A549 (cell line): ENCODE results near the gene ELF5. TPM values are rescaled to one million over a fixed set of nuclear protein-coding genes. Genes with fewer than 3 reads are reported as not detected.
A peak's percentile ranks its signal among the peaks of the same experiment; 100 is the strongest.

ENCODE experiments used
- ATAC-seq, 2 experiments: fragments of 200-7000 bp in 1 of 2; fragments of >200 bp in 1 of 2; cut with Nextera tagmentation in 1 of 2; cut with Tn5 transposase in 1 of 2; 3 replicates each; pipeline versions ENCODE4 v1.8.0 to v1.9.1; 2018 to 2020; ENCODE audit warnings: mild to moderate bottlenecking in 1 of 2, moderate library complexity in 1 of 2
- CTCF ChIA-PET: fragments of 300-600 bp; sonication (Branson Sonifier 250); formaldehyde crosslinking; extraction: SDS; loops from one replicate; lab custom pipeline; 2021; ENCODE audit warnings: antibody characterized with exemption, inconsistent platforms; lab: Yijun Ruan, JAX
- POLR2A ChIA-PET: fragments of 350-600 bp; formaldehyde crosslinking; extraction: SDS; loops from one replicate; lab custom pipeline; 2021; ENCODE audit warnings: antibody characterized with exemption, inconsistent platforms; lab: Yijun Ruan, JAX
- DNase-seq, 2 experiments: peaks; one replicate each; pipeline versions ENCODE4 v3.0.0 to v3.0.0-alpha.2; 2011 to 2016; ENCODE audit warnings: low read depth in 1 of 2, low spot score in 1 of 2
- FAIRE-seq: peaks from 2 replicates; lab custom pipeline; 2011; peaks lifted over from hg19 to GRCh38; lab: Jason Lieb, UNC
- H3K27ac ChIP-seq, 2 experiments: fragments of >200 bp; sonication (Bioruptor Twin); formaldehyde crosslinking; 3 replicates each; pipeline ENCODE4 v1.5.1; 2016 to 2017
- H3K4me1 ChIP-seq: fragments of >200 bp; sonication (Bioruptor Twin); formaldehyde crosslinking; 3 replicates; pipeline ENCODE4 v1.6.1; 2016
- H3K4me2 ChIP-seq: fragments of >200 bp; sonication (Bioruptor Twin); formaldehyde crosslinking; 3 replicates; pipeline ENCODE4 v1.6.1; 2016
- H3K4me3 ChIP-seq: fragments of >200 bp; sonication (Bioruptor Twin); formaldehyde crosslinking; 3 replicates; pipeline ENCODE4 v1.5.1; 2016
- H3K9me3 ChIP-seq: fragments of >200 bp; sonication (Bioruptor Twin); formaldehyde crosslinking; 3 replicates; pipeline ENCODE4 v1.6.1; 2016
- ATOH8 ChIP-seq: fragments of 250-450 bp; sonication (Bioruptor Pico); IDR thresholded peaks from 2 replicates; pipeline ENCODE4 v1.5.0; 2020; ENCODE audit warnings: low read depth, mild to moderate bottlenecking, moderate library complexity
- BCL3 ChIP-seq: fragments of >200 bp; sonication (Bioruptor Twin); formaldehyde crosslinking; IDR thresholded peaks from 3 replicates; pipeline ENCODE4 v1.6.1; 2016
- BHLHE40 ChIP-seq: IDR thresholded peaks from 2 replicates; pipeline ENCODE4 v1.6.1; 2012; ENCODE audit warnings: low read depth, low read length, inconsistent platforms
- CBX2 ChIP-seq: fragments of 200-600 bp; sonication (generic); IDR thresholded peaks from 2 replicates; pipeline ENCODE4 v1.6.1; 2016; ENCODE audit warnings: low read depth, mild to moderate bottlenecking, borderline replicate concordance
- CBX8 ChIP-seq: fragments of 200-600 bp; sonication (generic); IDR thresholded peaks from 2 replicates; pipeline ENCODE4 v1.6.1; 2016
- CHD2 ChIP-seq: fragments of 150-350 bp; IDR thresholded peaks from 2 replicates; pipeline ENCODE4 v1.6.1; 2014; ENCODE audit warnings: low read length; ENCODE audit not compliant: partially characterized antibody
- CHD4 ChIP-seq: fragments of 200-600 bp; sonication (generic); IDR thresholded peaks from 2 replicates; pipeline ENCODE4 v1.6.1; 2016; ENCODE audit warnings: antibody characterized with exemption, mild to moderate bottlenecking, borderline replicate concordance
- EP300 ChIP-seq, 2 experiments: fragments of >200 bp; sonication (Bioruptor Twin); formaldehyde crosslinking; IDR thresholded peaks; 2 replicates in 1 of 2; 3 replicates in 1 of 2; pipeline ENCODE4 v1.6.1; 2016 to 2017
- FOSL2 ChIP-seq, 2 experiments: fragments of 450-650 bp in 1 of 2; fragments of >200 bp in 1 of 2; sonication (Bioruptor Twin) in 1 of 2; formaldehyde crosslinking; IDR thresholded peaks; 2 replicates each; pipeline versions ENCODE4 v1.5.0 to v1.6.1; 2016 to 2020; ENCODE audit warnings: mild to moderate bottlenecking in 1 of 2, moderate library complexity in 1 of 2
- FOXS1 ChIP-seq: fragments of 250-450 bp; sonication (Bioruptor Pico); IDR thresholded peaks from 2 replicates; pipeline ENCODE4 v1.5.0; 2020; ENCODE audit warnings: mild to moderate bottlenecking, moderate library complexity
- GATA3 ChIP-seq: IDR thresholded peaks from 2 replicates; pipeline ENCODE4 v1.6.1; 2012; ENCODE audit warnings: borderline replicate concordance
- HEYL ChIP-seq: fragments of 250-450 bp; sonication (Bioruptor Pico); IDR thresholded peaks from 2 replicates; pipeline ENCODE4 v1.8.0; 2021; ENCODE audit warnings: mild to moderate bottlenecking, moderate library complexity
- HOXA7 ChIP-seq: fragments of 250-450 bp; sonication (Bioruptor Pico); IDR thresholded peaks from 2 replicates; pipeline ENCODE4 v1.5.0; 2020; ENCODE audit warnings: mild to moderate bottlenecking, moderate library complexity
- HOXB13 ChIP-seq: fragments of 250-450 bp; sonication (Bioruptor Pico); IDR thresholded peaks from 2 replicates; pipeline ENCODE4 v1.5.0; 2020; ENCODE audit warnings: low read depth, mild to moderate bottlenecking, moderate library complexity
- JUN ChIP-seq, 2 experiments: fragments of >200 bp; sonication (Bioruptor Twin); formaldehyde crosslinking; IDR thresholded peaks; 2 replicates in 1 of 2; 3 replicates in 1 of 2; pipeline ENCODE4 v1.6.1; 2016 to 2017
- JUNB ChIP-seq: fragments of >200 bp; sonication (Bioruptor Twin); formaldehyde crosslinking; IDR thresholded peaks from 2 replicates; pipeline ENCODE4 v1.6.1; 2016
- KDM1A ChIP-seq: fragments of 200-600 bp; sonication (generic); IDR thresholded peaks from 2 replicates; pipeline ENCODE4 v1.6.1; 2016; ENCODE audit warnings: low read depth, mild to moderate bottlenecking
- MAX ChIP-seq: IDR thresholded peaks from 2 replicates; pipeline ENCODE4 v1.6.1; 2012
- MAZ ChIP-seq: fragments of 150-350 bp; IDR thresholded peaks from 2 replicates; pipeline ENCODE4 v1.6.1; 2014; ENCODE audit warnings: antibody characterized with exemption, low read depth, low read length, borderline replicate concordance
- NFE2L2 ChIP-seq: fragments of 150-350 bp; conservative IDR thresholded peaks from 2 replicates; pipeline ENCODE4 v1.6.1; 2014; ENCODE audit warnings: low read length
- NPAS2 ChIP-seq: fragments of 250-450 bp; sonication (Bioruptor Pico); IDR thresholded peaks from 2 replicates; pipeline ENCODE4 v1.8.0; 2022; ENCODE audit warnings: mild to moderate bottlenecking, moderate library complexity, borderline replicate concordance
- NR3C1 ChIP-seq: fragments of >200 bp; sonication (Bioruptor Twin); formaldehyde crosslinking; IDR thresholded peaks from 3 replicates; pipeline ENCODE4 v1.6.1; 2017
- RAD21 ChIP-seq, 2 experiments: fragments of >200 bp in 1 of 2; sonication (Bioruptor Twin) in 1 of 2; formaldehyde crosslinking in 1 of 2; IDR thresholded peaks in 1 of 2; conservative IDR thresholded peaks in 1 of 2; 2 replicates in 1 of 2; 3 replicates in 1 of 2; pipeline ENCODE4 v1.6.1; 2012 to 2018; ENCODE audit warnings: inconsistent platforms in 1 of 2
- RARB ChIP-seq: fragments of 250-450 bp; sonication (Bioruptor Pico); IDR thresholded peaks from 2 replicates; pipeline ENCODE4 v1.8.0; 2021; ENCODE audit warnings: mild to moderate bottlenecking, moderate library complexity
- RNF2 ChIP-seq: fragments of 200-600 bp; sonication (generic); IDR thresholded peaks from 2 replicates; pipeline ENCODE4 v1.6.1; 2016; ENCODE audit warnings: low read depth, mild to moderate bottlenecking, antibody characterized with exemption, moderate library complexity, borderline replicate concordance
- SREBF2 ChIP-seq: fragments of 450-650 bp; IDR thresholded peaks from 2 replicates; pipeline ENCODE4 v1.6.1; 2014; ENCODE audit warnings: mild to moderate bottlenecking, moderate library complexity
- TFCP2L1 ChIP-seq: fragments of 250-450 bp; sonication (Bioruptor Pico); IDR thresholded peaks from 2 replicates; pipeline ENCODE4 v1.5.0; 2021; ENCODE audit warnings: mild to moderate bottlenecking
- TP53 ChIP-seq: fragments of 250-450 bp; sonication (Bioruptor Pico); IDR thresholded peaks from 2 replicates; pipeline ENCODE4 v1.5.0; 2021; ENCODE audit warnings: mild to moderate bottlenecking, moderate library complexity
- USF2 ChIP-seq: fragments of 450-650 bp; IDR thresholded peaks from 2 replicates; pipeline ENCODE4 v1.6.1; 2014; ENCODE audit warnings: antibody characterized with exemption
- ZFP36 ChIP-seq: fragments of 450-650 bp; IDR thresholded peaks from 2 replicates; pipeline ENCODE4 v1.6.1; 2014; ENCODE audit warnings: borderline replicate concordance; ENCODE audit not compliant: partially characterized antibody
- ZNF302 ChIP-seq: fragments of 250-450 bp; sonication (Bioruptor Pico); IDR thresholded peaks from 2 replicates; pipeline ENCODE4 v1.9.0; 2021; ENCODE audit warnings: inconsistent platforms, mild to moderate bottlenecking, moderate library complexity
- ZSCAN20 ChIP-seq: fragments of 250-450 bp; sonication (Bioruptor Pico); IDR thresholded peaks from 2 replicates; pipeline ENCODE4 v1.8.0; 2022; ENCODE audit warnings: mild to moderate bottlenecking, moderate library complexity
- WGBS: methylation state at CpG from one replicate; pipeline ENCODE4 v1.1.6; 2017; ENCODE audit errors: missing lambda C conversion rate; 5-methylcytosine and 5-hydroxymethylcytosine counted together
- polyA plus RNA-seq, 4 experiments: library from polyadenylated mRNA; depleted of rRNA in 3 of 4; stranded (reverse); fragments of >200 nt; fragmentation: RNase III in 1 of 4; extraction: RNeasy Plus Mini Kit Qiagen cat#74134 plus additional on column Dnase treatment in 1 of 4; gene quantifications; 2 replicates in 3 of 4; 3 replicates in 1 of 4; pipeline ENCODE4 v1.2.3, GENCODE V29; 2011 to 2017

Gene ELF5
- polyA plus RNA-seq, 2 of the 4 experiments (the other 2 are of a cell fraction): 0.04 TPM; not detected in 1

GRCh38 chr11:34433899-34434298 lies 79.7 kb downstream of the ELF5 start:
- ATAC-seq: no peak
- no peak for DNase-seq
- 92% methylated on average over 3 of the region's 3 CpGs for WGBS
- Histone ChIP-seq H3K27ac (peak overlapping the region in 1 of 2 experiments; percentile 31; a peak in 1 of 6 replicates), H3K9me3 (no peaks in the 10 kb centered on the region), H3K4me1 (peaks cover 7% of the 10 kb centered on the region; the same call in 2 of the 3 replicates), H3K4me2 (no peak overlapping the region), H3K4me3 (no peak overlapping the region)
- POLR2A ChIA-PET: no interaction called here
- CTCF ChIA-PET: interaction anchor here (0.6 to 1.5 kb wide), 5 partner anchors 10 to 260 kb away, joined by 3 to 6 read pairs (median 4); no protein-coding TSS in a partner anchor
- TF ChIP-seq NPAS2 (CRISPR knock-in tag) (no peak), RAD21 (conservative IDR thresholded peaks at IDR 0.05 in 1 of 2, IDR thresholded peaks at IDR 0.05 in 1 of 2) (no peak)
- no peak for FAIRE-seq

- ChIA-PET POLR2A (no interaction called here), CTCF (interaction anchor here (1.0 to 1.5 kb wide), 3 partner anchors 11 to 67 kb away, joined by 4 to 6 read pairs (median 5); no protein-coding TSS in a partner anchor)
- Histone ChIP-seq H3K4me3 (no peak overlapping the region), H3K9me3 (no peaks in the 10 kb centered on the region), H3K4me2 (no peak overlapping the region), H3K4me1 (peaks cover 18% of the 10 kb centered on the region), H3K27ac (no peak overlapping the region)
- ATAC-seq: no peak
- TF ChIP-seq ZFP36 (no peak), EP300 (IDR thresholded peaks at IDR 0.05) (no peak), ZNF302 (no peak), HEYL (CRISPR knock-in tag) (no peak), ATOH8 (CRISPR knock-in tag) (no peak), TP53 (CRISPR knock-in tag) (no peak), GATA3 (no peak), RNF2 (no peak), CHD2 (no peak), RARB (no peak), RAD21 (conservative IDR thresholded peaks at IDR 0.05 in 1 of 2, IDR thresholded peaks at IDR 0.05 in 1 of 2) (no peak), TFCP2L1 (no peak), BCL3 (no peak), NR3C1 (no peak), MAX (no peak), JUNB (no peak), BHLHE40 (no peak), FOSL2 (IDR thresholded peaks at IDR 0.05) (no peak), FOSL2 (CRISPR knock-in tag; IDR thresholded peaks at IDR 0.05) (no peak), CBX2 (no peak)
- DNase-seq: no peak
- WGBS: 66% methylated on average over 5 of the region's 5 CpGs
- FAIRE-seq: no peak
These were observed 80.8 kb downstream of the ELF5 start for GRCh38 chr11:34432822-34433221.

GRCh38 chr11:34431979-34432378 lies 81.6 kb downstream of the ELF5 start:
- DNase-seq: no peak
- no peak for ATAC-seq
- ChIA-PET POLR2A (no interaction called here), CTCF (interaction anchor here (1.4 kb wide), 2 partner anchors 9 to 258 kb away, joined by 4 read pairs; no protein-coding TSS in a partner anchor)
- no peaks in the 10 kb centered on the region for H3K9me3 ChIP-seq
- H3K27ac ChIP-seq: peak overlapping the region in 1 of 2 experiments; percentile 46; a peak in 2 of 6 replicates
- no peak overlapping the region for H3K4me2 ChIP-seq
- no peak for FAIRE-seq
- H3K4me1 ChIP-seq: peaks cover 20% of the 10 kb centered on the region
- no peak overlapping the region for H3K4me3 ChIP-seq
- WGBS: 93% methylated on average over 4 of the region's 4 CpGs
- TF ChIP-seq CBX8 (no peak), NFE2L2 (no peak), JUN (IDR thresholded peaks at IDR 0.05) (no peak), USF2 (no peak), HOXA7 (CRISPR knock-in tag) (no peak), MAZ (no peak), HOXB13 (CRISPR knock-in tag) (no peak), ZSCAN20 (no peak), GATA3 (no peak), FOXS1 (CRISPR knock-in tag) (no peak), KDM1A (no peak), SREBF2 (no peak), FOSL2 (IDR thresholded peaks at IDR 0.05) (no peak), FOSL2 (CRISPR knock-in tag; IDR thresholded peaks at IDR 0.05) (no peak), CHD2 (no peak), CHD4 (no peak)
